Amniotic stem cell (primary cell): ENCODE data around the gene MFAP2.
"Not testable (repeated sequence)": the region's sequence is repeated elsewhere in the genome, so short reads cannot be mapped to it uniquely, and the experiment has no call there.

ENCODE experiments used
- DNase-seq: peaks from one replicate; lab custom pipeline; 2025; lab: John Stamatoyannopoulos, UW

Gene MFAP2

GRCh38 chr1:16979475-16980327 is 719 bp downstream of the MFAP2 start:
- DNase-seq = no peak

DNA sequence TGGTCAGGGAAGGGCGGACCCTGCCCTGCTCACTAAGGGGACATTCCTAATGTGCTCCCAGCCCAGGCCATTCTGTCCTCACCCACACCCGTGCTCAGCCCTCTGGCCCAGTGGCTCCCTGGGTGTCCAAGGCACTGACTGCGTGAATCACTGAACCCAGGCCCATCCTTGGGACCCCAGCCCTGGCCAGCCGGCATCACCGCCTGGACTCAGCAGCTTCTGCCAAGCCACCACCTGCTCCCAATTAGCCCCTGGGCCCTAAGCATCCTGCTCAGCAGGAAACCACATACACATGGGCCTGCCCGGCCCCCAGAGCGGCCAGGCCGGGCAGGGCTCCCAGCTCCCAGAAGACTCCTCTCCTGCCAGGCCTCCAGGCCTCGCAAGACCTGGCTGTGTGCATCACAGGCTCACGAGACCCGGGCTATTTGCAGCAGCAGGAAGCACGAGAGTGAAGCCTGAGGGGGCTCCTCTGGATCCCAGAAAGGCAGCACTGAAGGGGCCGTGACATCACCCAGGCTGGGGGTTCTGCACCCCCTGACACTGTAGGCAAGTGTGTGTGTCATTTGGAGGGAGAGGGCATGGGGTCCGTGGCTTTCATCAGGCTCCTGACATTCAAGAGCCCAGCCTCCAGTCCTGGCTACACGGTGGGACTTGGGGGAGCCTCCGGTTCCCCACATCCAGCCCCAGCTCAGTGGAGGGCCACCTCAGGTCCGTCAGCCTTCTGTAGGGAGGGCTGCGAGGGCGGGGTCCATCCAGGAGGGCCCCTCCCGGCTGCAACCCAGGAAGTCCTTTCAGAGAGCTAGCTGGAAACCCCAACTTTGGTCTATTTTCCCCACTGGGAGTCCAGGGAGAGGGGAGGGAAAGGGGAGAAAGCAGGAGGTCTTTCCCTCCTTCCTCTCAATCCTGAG is 1.6 kb downstream of the MFAP2 start:
- peak; percentile 46 for DNase-seq

DNA sequence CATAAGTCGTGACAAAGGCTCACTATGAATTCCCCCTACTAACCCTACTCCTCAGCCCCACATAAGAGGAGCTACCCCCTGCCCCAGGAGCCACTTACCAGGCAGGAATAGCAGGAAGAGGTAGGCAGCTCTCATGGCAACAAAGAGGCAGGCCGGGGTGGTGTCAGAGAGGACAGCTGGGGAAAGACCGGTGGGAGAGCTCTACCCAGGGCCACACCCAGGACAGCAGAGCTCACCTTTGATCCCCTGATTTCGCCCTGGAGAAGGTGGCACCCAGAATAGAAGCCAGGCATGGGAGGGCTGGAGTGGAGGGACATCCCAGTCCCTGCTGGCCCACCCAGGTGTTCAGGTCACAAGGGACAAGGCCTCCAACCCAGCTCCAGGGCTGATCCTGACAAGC is 2.3 kb downstream of the MFAP2 start:
- DNase-seq = no peak

DNA sequence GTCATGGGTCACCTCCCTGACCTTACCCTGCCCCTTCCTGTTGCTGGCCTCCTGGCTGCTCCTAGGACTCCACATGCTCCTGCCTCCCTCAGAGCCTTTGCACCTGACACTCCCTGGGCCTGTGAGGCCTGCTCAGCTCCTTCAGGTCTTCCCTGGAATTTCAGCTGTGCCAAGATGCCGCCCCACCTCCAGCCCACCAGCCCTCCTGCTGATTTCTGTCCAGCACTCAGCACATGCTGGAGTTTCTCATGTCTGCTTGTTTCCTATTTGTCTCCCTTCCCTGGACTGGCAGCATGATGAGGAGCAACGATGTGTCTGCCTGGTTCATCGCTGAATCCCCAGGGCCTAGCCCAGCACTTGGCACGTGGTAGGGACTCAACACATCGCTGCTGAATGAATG is 3.0 kb downstream of the MFAP2 start:
- no peak for DNase-seq

GRCh38 chr1:16976966-16977365 is 3.5 kb downstream of the MFAP2 start:
- no peak for DNase-seq

DNA sequence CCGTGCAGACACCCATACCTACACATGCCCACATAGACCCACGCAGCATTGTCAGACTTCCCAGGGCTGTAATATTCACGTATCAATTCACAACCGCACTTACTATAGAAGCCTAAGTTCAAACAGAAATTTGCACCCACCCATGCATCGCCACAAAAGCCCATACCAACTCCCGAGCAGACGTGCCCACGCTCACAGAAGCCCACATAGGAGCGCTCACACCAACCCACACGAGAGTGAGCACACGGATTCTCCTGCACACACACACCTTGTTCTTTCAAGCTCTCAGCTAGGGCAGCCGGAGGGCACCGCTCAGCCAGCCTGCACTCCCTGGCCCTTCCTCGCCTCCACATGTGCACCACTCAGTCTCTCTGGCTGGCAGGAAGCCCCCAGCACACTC is 4.6 kb downstream of the MFAP2 start:
- DNase-seq = no peak

DNA sequence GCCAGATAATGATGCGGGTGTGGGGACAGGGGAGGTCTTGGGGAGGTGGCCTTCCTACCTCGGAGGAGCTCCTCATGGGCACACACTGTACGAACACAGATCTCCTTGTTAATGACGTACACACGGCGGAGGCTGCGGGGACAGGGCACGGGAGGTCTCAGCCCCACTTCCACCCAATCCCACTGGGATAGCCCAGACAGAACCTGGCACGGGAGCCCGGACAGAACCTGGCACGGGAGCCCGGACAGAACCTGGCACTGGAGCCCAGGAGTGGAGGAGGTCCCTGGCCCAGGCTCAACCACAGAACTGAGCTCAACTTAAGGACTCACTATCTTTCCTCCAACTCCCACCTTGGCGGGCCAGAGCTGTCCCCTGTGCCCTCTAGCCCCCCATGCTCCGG is 5.2 kb downstream of the MFAP2 start:
- DNase-seq = no peak

GRCh38 chr1:16973215-16973614 is 7.2 kb downstream of the MFAP2 start:
- DNase-seq = no peak

DNA sequence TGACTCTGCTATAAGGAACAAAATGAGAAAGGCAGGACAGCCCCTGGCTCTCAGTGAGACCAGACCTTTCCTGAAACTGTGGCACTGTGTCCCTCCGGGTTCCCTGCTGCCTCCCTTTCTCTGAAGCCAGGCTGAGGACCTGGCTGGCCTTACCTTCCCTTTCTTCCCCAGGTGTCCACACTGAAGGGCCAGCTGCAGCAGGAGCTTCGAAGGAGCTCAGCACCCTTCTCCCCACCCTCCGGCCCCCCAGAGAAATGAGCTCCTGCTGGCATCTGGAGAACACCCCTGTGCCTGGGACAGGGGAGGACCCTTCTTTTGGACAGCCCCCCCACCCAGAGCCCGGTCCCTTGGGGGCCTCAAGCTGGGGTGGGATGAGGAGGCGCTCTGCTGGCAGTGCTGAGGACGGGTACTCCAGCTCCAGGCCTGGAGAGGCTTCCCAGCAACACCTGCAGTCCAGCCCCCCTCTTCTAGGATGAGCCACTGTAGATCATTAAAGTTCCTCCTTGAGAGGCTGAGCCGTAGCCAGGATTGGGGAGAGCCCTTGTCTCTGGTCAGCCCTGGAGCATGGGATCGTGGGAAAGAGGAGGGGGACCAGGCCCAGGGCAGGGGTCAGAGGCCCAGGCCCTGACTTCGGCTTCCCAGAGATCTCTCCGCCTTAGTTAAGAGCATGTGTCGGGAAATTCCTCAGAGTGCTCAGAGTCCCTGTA is 8.1 kb downstream of the MFAP2 start:
- no peak for DNase-seq

DNA sequence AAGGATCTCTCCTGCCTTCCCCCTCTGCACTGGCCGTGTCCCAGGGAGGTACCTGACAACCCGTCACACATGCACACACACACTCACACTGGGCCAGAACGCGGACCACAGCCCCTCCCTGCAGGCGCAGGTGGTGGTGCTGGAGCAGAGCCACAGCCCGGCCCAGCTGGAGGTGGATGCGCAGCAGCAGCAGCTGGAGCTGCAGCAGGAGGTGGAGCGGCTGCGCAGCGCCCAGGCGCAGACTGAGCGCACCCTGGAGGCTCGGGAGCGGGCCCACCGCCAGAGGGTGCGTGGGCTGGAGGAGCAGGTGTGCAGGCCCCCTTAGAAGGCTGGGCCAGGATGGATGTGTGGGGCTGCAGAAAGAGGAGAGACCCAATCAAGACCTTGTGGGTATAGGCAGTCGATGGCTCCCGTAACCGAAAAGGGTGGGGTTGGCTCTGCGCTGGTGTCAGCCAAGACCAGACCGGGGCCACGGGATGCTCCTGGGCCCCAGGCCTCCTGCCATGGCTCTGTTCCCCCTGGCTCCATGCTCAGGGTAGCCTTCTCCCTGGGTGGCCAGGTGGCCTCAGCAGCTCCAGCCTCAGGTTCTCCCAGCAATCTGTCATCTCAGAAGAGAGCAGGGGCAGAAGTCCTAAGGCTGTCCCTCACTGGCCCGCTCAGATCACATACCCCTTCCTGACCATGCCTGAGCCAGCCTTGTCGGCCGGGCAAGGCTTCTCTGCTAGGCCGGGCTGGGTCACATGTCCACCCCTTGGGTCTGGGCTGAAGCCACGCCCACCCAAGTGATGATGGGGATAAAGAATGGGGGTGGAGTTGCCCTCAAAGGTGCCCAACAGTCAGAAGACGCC is 8.9 kb downstream of the MFAP2 start:
- peak; percentile 44 for DNase-seq

- no peak for DNase-seq
These were observed 10.1 kb downstream of the MFAP2 start for GRCh38 chr1:16970132-16970910.

- no peak for DNase-seq
These were observed 10.8 kb downstream of the MFAP2 start for GRCh38 chr1:16969651-16970050.

GRCh38 chr1:16969057-16969611 is 11.3 kb downstream of the MFAP2 start:
- DNase-seq = no peak

GRCh38 chr1:16968372-16968771 is 12.0 kb downstream of the MFAP2 start:
- no peak for DNase-seq

GRCh38 chr1:16967962-16968361 is 12.5 kb downstream of the MFAP2 start:
- DNase-seq = no peak

GRCh38 chr1:16967095-16967575 is 13.3 kb downstream of the MFAP2 start:
- no peak for DNase-seq

- DNase-seq = no peak
These were observed 14.1 kb downstream of the MFAP2 start for GRCh38 chr1:16966282-16966681.

- DNase-seq = no peak
These were observed 14.8 kb downstream of the MFAP2 start for GRCh38 chr1:16965486-16966067.

DNA sequence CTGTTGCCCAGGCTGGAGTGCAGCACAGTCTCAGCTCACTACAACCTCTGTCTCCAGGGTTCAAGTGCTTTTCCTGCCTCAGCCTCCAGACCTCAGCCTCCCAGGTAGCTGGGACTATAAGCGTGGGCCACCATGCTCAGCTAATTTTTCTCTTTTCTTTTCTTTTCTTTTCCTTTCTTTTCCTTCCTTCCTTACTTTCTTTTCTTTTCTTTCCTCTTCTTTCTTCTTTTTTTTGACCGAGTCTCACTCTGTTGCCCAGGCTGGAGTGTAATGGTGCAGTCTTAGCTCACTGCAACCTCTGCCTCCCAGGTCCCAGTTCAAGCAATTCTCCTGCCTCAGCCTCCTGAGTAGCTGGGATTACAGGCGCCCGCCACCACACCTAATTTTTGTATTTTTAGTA is 16.3 kb downstream of the MFAP2 start:
- not testable (repeated sequence) for DNase-seq
